OCI-LY7 (cell line): ENCODE measurements around the gene MORN5. TPM values are rescaled to one million over a fixed set of nuclear protein-coding genes. Genes with fewer than 3 reads are reported as not detected.

Source experiments
- BruUV-seq: library from RNA; stranded (reverse); fragments of 400-500 nt; replicated peaks from 2 replicates; lab custom pipeline; 2021; lab: Mats Ljungman, UMichigan
- CTCF ChIA-PET: fragments of 300-600 bp; sonication (Branson Sonifier 250); formaldehyde crosslinking; loops from one replicate; lab custom pipeline; 2022; ENCODE audit warnings: antibody characterized with exemption; ENCODE audit not compliant: unreplicated experiment; lab: Charles Lee
- POLR2A ChIA-PET: fragments of 300-600 bp; sonication (Branson Sonifier 250); formaldehyde crosslinking; loops from one replicate; lab custom pipeline; 2022; ENCODE audit warnings: antibody characterized with exemption; lab: Charles Lee
- DNase-seq: peaks from one replicate; pipeline ENCODE4 v3.0.0-alpha.2; 2015; ENCODE audit warnings: low spot score
- H2AFZ ChIP-seq: fragments of 200-600 bp; sonication (generic), shearing (Covaris generic); 2 replicates; pipeline ENCODE4 v1.6.1; 2014; ENCODE audit warnings: mild to moderate bottlenecking, antibody characterized with exemption, low read length, moderate library complexity
- H3K27ac ChIP-seq: fragments of 200-600 bp; sonication (generic); 2 replicates; pipeline ENCODE4 v1.5.1; 2014; ENCODE audit warnings: mixed run types, low read depth, mild to moderate bottlenecking, moderate library complexity, low read length, inconsistent platforms; ENCODE audit not compliant: poor library complexity, severe bottlenecking
- H3K36me3 ChIP-seq: fragments of 200-600 bp; sonication (generic); 2 replicates; pipeline ENCODE4 v1.6.1; 2014; ENCODE audit warnings: mild to moderate bottlenecking, antibody characterized with exemption, low read length, moderate library complexity, mixed read lengths; ENCODE audit not compliant: insufficient read depth
- H3K4me1 ChIP-seq: fragments of 200-600 bp; sonication (generic); 2 replicates; pipeline ENCODE4 v1.5.1; 2014; ENCODE audit warnings: mild to moderate bottlenecking, low read length; ENCODE audit not compliant: insufficient read depth, poor library complexity, severe bottlenecking
- H3K4me2 ChIP-seq: fragments of 200-600 bp; sonication (generic); 2 replicates; pipeline ENCODE4 v1.6.1; 2014; ENCODE audit warnings: mild to moderate bottlenecking, low read length
- H3K4me3 ChIP-seq: fragments of 200-600 bp; sonication (generic); 2 replicates; pipeline ENCODE4 v1.5.1; 2014; ENCODE audit warnings: mild to moderate bottlenecking, low read depth, low read length; ENCODE audit not compliant: poor library complexity, severe bottlenecking
- H3K79me2 ChIP-seq: fragments of 200-600 bp; sonication (generic); 2 replicates; pipeline ENCODE4 v1.6.1; 2016; ENCODE audit warnings: low read depth, mild to moderate bottlenecking, low read length, moderate library complexity, mixed read lengths; ENCODE audit not compliant: insufficient read depth
- H3K9me2 ChIP-seq: fragments of 200-600 bp; sonication (generic); 2 replicates; pipeline ENCODE4 v1.6.1; 2016; ENCODE audit warnings: mild to moderate bottlenecking, low read length, mixed read lengths; ENCODE audit not compliant: insufficient read depth
- H3K9me3 ChIP-seq: fragments of 200-600 bp; sonication (generic); 2 replicates; pipeline ENCODE4 v1.6.1; 2014; ENCODE audit warnings: mild to moderate bottlenecking, mixed run types, low read length, mixed read lengths
- H4K20me1 ChIP-seq: fragments of 200-600 bp; sonication (generic); 2 replicates; pipeline ENCODE4 v1.6.1; 2014; ENCODE audit warnings: mild to moderate bottlenecking, antibody characterized with exemption, low read length, moderate library complexity, mixed read lengths; ENCODE audit not compliant: insufficient read depth
- EZH2phosphoT487 ChIP-seq: fragments of 200-600 bp; sonication (generic); IDR thresholded peaks from 2 replicates; pipeline ENCODE4 v1.6.1; 2018; ENCODE audit warnings: low read depth, borderline replicate concordance, mild to moderate bottlenecking, mixed run types, antibody characterized with exemption, low read length, moderate library complexity, mixed read lengths
- intact Hi-C: fragments of 100-400 bp; cut with micrococcal nuclease; formaldehyde crosslinking; loops from one replicate; pipeline ENCODE4 v1.10.0; 2022; ENCODE audit not compliant: unreplicated experiment
- total RNA-seq, 2 experiments: library from RNA; depleted of rRNA in 1 of 2; stranded (reverse); fragments of >200 nt in 1 of 2; shearing (Covaris generic) in 1 of 2; gene quantifications; 2 replicates each; pipeline ENCODE4 v1.2.3, GENCODE V29; 2014 to 2022
- TF ChIP-seq, protein P1 (sequence below): fragments of 200-600 bp; sonication (generic); conservative IDR thresholded peaks from 2 replicates; pipeline ENCODE4 v1.5.1; 2014; ENCODE audit warnings: mild to moderate bottlenecking, antibody characterized with exemption, low read length, moderate library complexity, mixed read lengths

Gene MORN5
- total RNA-seq, 2 experiments from 2014 or later = not detected

DNA sequence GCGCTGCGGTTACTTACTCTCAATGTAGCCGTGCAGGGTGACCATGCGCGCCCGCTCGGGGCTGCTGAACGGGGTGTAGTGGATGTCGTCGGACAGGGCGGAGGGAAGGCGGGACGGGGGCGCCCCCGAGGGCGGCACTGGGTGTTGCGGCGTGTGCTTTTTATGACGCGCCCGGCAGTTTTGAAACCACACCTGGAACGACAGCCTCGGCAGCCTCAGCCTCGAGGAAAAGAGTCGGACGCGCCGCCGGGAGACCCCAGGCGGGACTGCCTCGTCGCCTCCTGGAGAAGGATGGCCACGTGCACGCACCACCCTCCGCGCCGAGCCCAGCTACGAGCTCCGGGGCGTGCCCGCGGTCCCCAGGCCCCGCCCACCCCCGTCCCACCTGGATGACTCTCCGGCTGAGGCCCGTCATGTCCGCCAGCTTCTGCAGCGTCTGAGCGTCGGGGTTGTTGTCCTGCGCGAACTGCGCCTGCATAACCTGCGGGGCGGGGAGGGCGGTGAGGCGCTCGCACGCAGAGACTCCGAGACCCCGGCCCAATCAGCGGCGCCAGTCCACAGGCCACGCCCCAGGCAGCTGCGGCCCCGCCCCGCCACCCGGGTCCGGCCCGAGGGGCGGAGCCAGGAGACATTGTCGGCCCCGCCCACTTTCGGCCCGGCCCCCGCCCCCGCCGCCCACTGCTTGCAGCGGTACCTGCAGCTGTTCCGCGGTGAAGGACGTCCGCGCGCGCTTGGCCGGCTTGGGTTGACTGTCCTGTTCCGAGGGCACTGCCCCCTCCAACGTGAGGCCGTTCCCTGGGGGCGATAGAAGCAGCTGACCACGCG is 54.1 kb downstream of the MORN5 start:
- Histone ChIP-seq H3K9me3 (no peaks in the 10 kb centered on the region), H3K27ac (no peak overlapping the region), H2AFZ (peak overlapping the region; percentile 3; the same call in 1 of the 2 replicates), H4K20me1 (no peaks in the 10 kb centered on the region), H3K36me3 (no peaks in the 10 kb centered on the region), H3K4me3 (peak overlapping the region; percentile 48), H3K4me1 (peaks cover 4% of the 10 kb centered on the region), H3K79me2 (no peaks in the 10 kb centered on the region), H3K9me2 (no peaks in the 10 kb centered on the region), H3K4me2 (peak overlapping the region; percentile 45)
- ChIA-PET POLR2A (interaction anchor here (0.6 kb wide), 1 partner anchor 834 kb away, joined by 5 read pairs; no protein-coding TSS in a partner anchor), CTCF (no interaction called here)
- peak; percentile 72 for DNase-seq
- no TSS peak for BruUV-seq
- no peak for TF ChIP-seq EZH2phosphoT487
- TF ChIP-seq, protein P1, sequence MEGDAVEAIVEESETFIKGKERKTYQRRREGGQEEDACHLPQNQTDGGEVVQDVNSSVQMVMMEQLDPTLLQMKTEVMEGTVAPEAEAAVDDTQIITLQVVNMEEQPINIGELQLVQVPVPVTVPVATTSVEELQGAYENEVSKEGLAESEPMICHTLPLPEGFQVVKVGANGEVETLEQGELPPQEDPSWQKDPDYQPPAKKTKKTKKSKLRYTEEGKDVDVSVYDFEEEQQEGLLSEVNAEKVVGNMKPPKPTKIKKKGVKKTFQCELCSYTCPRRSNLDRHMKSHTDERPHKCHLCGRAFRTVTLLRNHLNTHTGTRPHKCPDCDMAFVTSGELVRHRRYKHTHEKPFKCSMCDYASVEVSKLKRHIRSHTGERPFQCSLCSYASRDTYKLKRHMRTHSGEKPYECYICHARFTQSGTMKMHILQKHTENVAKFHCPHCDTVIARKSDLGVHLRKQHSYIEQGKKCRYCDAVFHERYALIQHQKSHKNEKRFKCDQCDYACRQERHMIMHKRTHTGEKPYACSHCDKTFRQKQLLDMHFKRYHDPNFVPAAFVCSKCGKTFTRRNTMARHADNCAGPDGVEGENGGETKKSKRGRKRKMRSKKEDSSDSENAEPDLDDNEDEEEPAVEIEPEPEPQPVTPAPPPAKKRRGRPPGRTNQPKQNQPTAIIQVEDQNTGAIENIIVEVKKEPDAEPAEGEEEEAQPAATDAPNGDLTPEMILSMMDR = no peak
- intact Hi-C loops = no loop called here

DNA sequence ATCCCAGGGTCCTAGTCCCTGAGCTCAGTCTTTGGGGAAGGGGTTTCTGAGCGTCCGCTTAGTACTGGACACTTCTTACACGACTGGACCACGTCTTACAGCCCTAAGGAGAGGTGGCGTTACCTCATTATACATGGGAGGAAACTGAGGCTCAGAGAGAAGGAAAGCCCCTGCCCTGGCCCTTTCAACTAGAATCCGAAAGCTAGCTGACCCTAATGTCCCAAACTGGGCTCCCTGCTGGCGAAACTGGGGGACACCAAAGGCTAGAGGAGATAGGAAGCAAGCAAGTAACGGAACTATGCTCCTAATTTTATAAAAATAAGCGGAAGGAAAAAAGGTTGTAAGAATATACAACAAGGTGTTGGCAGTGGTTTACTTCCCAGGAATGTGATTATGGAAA is 54.8 kb downstream of the MORN5 start:
- Histone ChIP-seq H4K20me1 (no peaks in the 10 kb centered on the region), H2AFZ (no peak overlapping the region), H3K4me1 (peaks cover 4% of the 10 kb centered on the region), H3K79me2 (no peaks in the 10 kb centered on the region), H3K9me3 (no peaks in the 10 kb centered on the region), H3K36me3 (no peaks in the 10 kb centered on the region), H3K4me2 (peak overlapping the region; percentile 45), H3K9me2 (no peaks in the 10 kb centered on the region), H3K27ac (no peak overlapping the region), H3K4me3 (peak overlapping the region; percentile 48)
- intact Hi-C loops = no loop called here
- BruUV-seq = no TSS peak
- ChIA-PET POLR2A (no interaction called here), CTCF (no interaction called here)
- no peak for DNase-seq
- TF ChIP-seq EZH2phosphoT487 = no peak
- TF ChIP-seq, protein P1 = no peak

DNA sequence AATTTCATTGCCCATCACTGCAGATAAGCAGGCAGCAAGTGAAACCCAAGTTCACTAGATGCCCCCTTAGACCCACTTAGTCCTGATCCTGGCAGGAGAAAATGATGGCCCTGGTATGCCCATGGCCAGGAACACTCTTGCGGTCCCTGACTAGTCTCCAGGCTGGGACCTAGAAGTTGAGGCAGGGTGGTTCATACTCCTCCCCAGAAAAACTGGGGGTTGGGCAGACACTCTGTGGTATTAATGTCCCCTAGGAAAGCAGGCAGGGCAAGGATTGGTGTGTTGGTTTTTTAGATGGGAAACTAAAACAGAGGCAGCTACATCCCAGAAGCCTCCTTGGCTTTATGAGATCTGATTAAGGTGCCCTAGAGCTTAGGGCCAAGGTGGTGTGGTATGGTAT is 56.0 kb downstream of the MORN5 start:
- Histone ChIP-seq H3K4me2 (no peak overlapping the region), H2AFZ (no peak overlapping the region), H3K4me1 (peaks cover 4% of the 10 kb centered on the region), H3K79me2 (no peaks in the 10 kb centered on the region), H3K36me3 (no peaks in the 10 kb centered on the region), H3K4me3 (no peak overlapping the region), H4K20me1 (no peaks in the 10 kb centered on the region), H3K27ac (no peak overlapping the region), H3K9me3 (no peaks in the 10 kb centered on the region), H3K9me2 (no peaks in the 10 kb centered on the region)
- POLR2A ChIA-PET = interaction anchor here (0.5 to 0.6 kb wide), 3 partner anchors 14 to 66 kb away, joined by 3 to 5 read pairs (median 4); no protein-coding TSS in a partner anchor
- no TSS peak for BruUV-seq
- TF ChIP-seq, protein P1 = no peak
- TF ChIP-seq EZH2phosphoT487 = no peak
- CTCF ChIA-PET = interaction anchor here (1.0 kb wide), 1 partner anchor 14 kb away, joined by 3 read pairs; no protein-coding TSS in a partner anchor
- intact Hi-C loops = no loop called here
- DNase-seq = no peak
